Endodermal cell (in vitro differentiated cells): Measurements from ENCODE around the gene KAZN. TPM values are rescaled to one million over a fixed set of nuclear protein-coding genes. Genes with fewer than 3 reads are reported as not detected.

Experiments
- DNase-seq: peaks from one replicate; pipeline ENCODE4 v3.0.0-alpha.2; 2017
- H3K27ac ChIP-seq: 2 replicates; pipeline ENCODE4 v1.5.1; 2013; ENCODE audit warnings: mild to moderate bottlenecking, low read depth, low read length, moderate library complexity
- H3K27me3 ChIP-seq: 2 replicates; pipeline ENCODE4 v1.6.1; 2013; ENCODE audit warnings: mild to moderate bottlenecking, low read length, moderate library complexity; ENCODE audit not compliant: insufficient read depth, control insufficient read depth, poor library complexity, severe bottlenecking
- H3K36me3 ChIP-seq: 2 replicates; pipeline ENCODE4 v1.7.0; 2013; ENCODE audit warnings: mild to moderate bottlenecking, low read length, moderate library complexity; ENCODE audit not compliant: control insufficient read depth, insufficient read depth
- H3K4me1 ChIP-seq: one replicate; pipeline ENCODE4 v1.7.0; 2013; ENCODE audit warnings: low read length; ENCODE audit not compliant: control insufficient read depth, insufficient read depth
- H3K4me3 ChIP-seq: 2 replicates; pipeline ENCODE4 v1.5.1; 2013; ENCODE audit warnings: mild to moderate bottlenecking, low read length, moderate library complexity
- H3K9ac ChIP-seq: 2 replicates; pipeline ENCODE4 v1.6.1; 2013; ENCODE audit warnings: mild to moderate bottlenecking, low read length, moderate library complexity; ENCODE audit not compliant: poor library complexity, severe bottlenecking; ENCODE audit errors: extremely low read depth
- H3K9me3 ChIP-seq: 2 replicates; pipeline ENCODE4 v1.6.1; 2013; ENCODE audit warnings: mild to moderate bottlenecking, low read length, moderate library complexity; ENCODE audit not compliant: control insufficient read depth
- H3K27ac Mint-ChIP-seq: 2 replicates; pipeline ENCODE4 v1.8.0; 2020; ENCODE audit warnings: mixed read lengths
- H3K27me3 Mint-ChIP-seq: 2 replicates; pipeline ENCODE4 v1.8.0; 2021; ENCODE audit warnings: mild to moderate bottlenecking, mixed read lengths; ENCODE audit not compliant: insufficient read depth
- H3K36me3 Mint-ChIP-seq: 2 replicates; pipeline ENCODE4 v1.8.0; 2020; ENCODE audit warnings: low read depth, mixed read lengths
- H3K4me1 Mint-ChIP-seq: 2 replicates; pipeline ENCODE4 v1.8.0; 2020; ENCODE audit warnings: mixed read lengths
- H3K4me3 Mint-ChIP-seq: 2 replicates; pipeline ENCODE4 v1.8.0; 2020; ENCODE audit warnings: mild to moderate bottlenecking, moderate library complexity, mixed read lengths
- H3K9me3 Mint-ChIP-seq: 2 replicates; pipeline ENCODE4 v1.8.0; 2020; ENCODE audit warnings: mild to moderate bottlenecking, mixed read lengths
- CTCF ChIP-seq: fragments of 200-600 bp; sonication (generic); conservative IDR thresholded peaks from 2 replicates; pipeline ENCODE4 v1.5.0; 2021; ENCODE audit warnings: antibody characterized with exemption, mild to moderate bottlenecking
- WGBS, 2 experiments: methylation state at CpG; one replicate each; pipeline versions ENCODE4 v1.1.5 to v1.1.7; 2013; ENCODE audit warnings: missing lambda C conversion rate in 2 of 2, mixed read lengths in 1 of 2; ENCODE audit not compliant: insufficient coverage in 1 of 2, insufficient read length in 1 of 2; 5-methylcytosine and 5-hydroxymethylcytosine counted together
- total RNA-seq, 2 donors: library from RNA; stranded (reverse); fragmentation: NEBNext Ultra II Directional in 1 of 2; extraction: Animal tissue kit (Norgen Biotek cat#: 25700) in 1 of 2; gene quantifications; 2 replicates in 1 of 2; 3 replicates in 1 of 2; pipeline ENCODE4 v1.2.1, GENCODE V29; 2021

Gene KAZN
- total RNA-seq, 2 donors from 2014 or later: 12.4 to 13.9 TPM

GRCh38 chr1:15065291-15065690 is 466.8 kb downstream of the KAZN start:
- H3K9me3 Mint-ChIP-seq: peaks cover 3% of the 10 kb centered on the region
- Histone ChIP-seq H3K36me3 (no peaks in the 10 kb centered on the region), H3K27me3 (no peaks in the 10 kb centered on the region), H3K9me3 (peaks cover 10% of the 10 kb centered on the region), H3K9ac (no peak overlapping the region), H3K4me1 (no peaks in the 10 kb centered on the region), H3K4me3 (no peak overlapping the region), H3K27ac (no peak overlapping the region)
- peaks cover 12% of the 10 kb centered on the region for H3K36me3 Mint-ChIP-seq
- DNase-seq: no peak
- H3K4me3 Mint-ChIP-seq: no peak overlapping the region
- WGBS, 2 experiments: 92 to 100% methylated on average over 2 to 7 of the region's 7 CpGs
- H3K27ac Mint-ChIP-seq: no peak overlapping the region
- no peak for TF ChIP-seq CTCF
- no peaks in the 10 kb centered on the region for H3K27me3 Mint-ChIP-seq
- H3K4me1 Mint-ChIP-seq: no peaks in the 10 kb centered on the region

GRCh38 chr1:15065736-15066135 is 467.3 kb downstream of the KAZN start:
- Histone ChIP-seq H3K9me3 (peaks cover 10% of the 10 kb centered on the region), H3K27ac (no peak overlapping the region), H3K27me3 (no peaks in the 10 kb centered on the region), H3K4me3 (no peak overlapping the region), H3K36me3 (no peaks in the 10 kb centered on the region), H3K9ac (no peak overlapping the region), H3K4me1 (no peaks in the 10 kb centered on the region)
- DNase-seq: no peak
- no peak for TF ChIP-seq CTCF
- Mint-ChIP-seq H3K4me1 (no peaks in the 10 kb centered on the region), H3K27ac (no peak overlapping the region), H3K36me3 (peaks cover 12% of the 10 kb centered on the region), H3K4me3 (no peak overlapping the region), H3K9me3 (peaks cover 3% of the 10 kb centered on the region), H3K27me3 (no peaks in the 10 kb centered on the region)
- 94 to 96% methylated on average over 23 to 29 of the region's 30 CpGs for WGBS, 2 experiments

- no peak for TF ChIP-seq CTCF
- no peak overlapping the region for H3K4me3 ChIP-seq
- Mint-ChIP-seq H3K4me3 (no peak overlapping the region), H3K4me1 (no peaks in the 10 kb centered on the region), H3K36me3 (peaks cover 12% of the 10 kb centered on the region), H3K27me3 (no peaks in the 10 kb centered on the region), H3K9me3 (peaks cover 3% of the 10 kb centered on the region), H3K27ac (no peak overlapping the region)
- DNase-seq: no peak
- no peaks in the 10 kb centered on the region for H3K4me1 ChIP-seq
- no peak overlapping the region for H3K9ac ChIP-seq
- peaks cover 10% of the 10 kb centered on the region for H3K9me3 ChIP-seq
- H3K36me3 ChIP-seq: no peaks in the 10 kb centered on the region
- WGBS, 2 experiments: 91 to 93% methylated on average over 12 to 14 of the region's 15 CpGs
- H3K27ac ChIP-seq: no peak overlapping the region
- H3K27me3 ChIP-seq: no peaks in the 10 kb centered on the region
Observed at GRCh38 chr1:15066191-15066590, 467.7 kb downstream of the KAZN start.
